Measurements from ENCODE around the gene VPS37C. TPM values are rescaled to one million over a fixed set of nuclear protein-coding genes. Genes with fewer than 3 reads are reported as not detected.

VPS37C gene
- total and polyA plus RNA-seq, 9 of the 15 experiments (the other 6 are each of a cell fraction or from before 2014, with no cell fraction given): 0.62 to 29.8 (median 11.5) TPM

GRCh38 chr11:61107888-61108287, 53.3 kb downstream of the VPS37C start:
- intact Hi-C loops (cut with micrococcal nuclease): no loop called here
- WGBS (ENCODE audit: insufficient coverage, low coverage, missing lambda C conversion rate): 20% methylated on average over 3 of the region's 3 CpGs
- no peak for FAIRE-seq
- Histone ChIP-seq H3K9me3 (replicated peaks; ENCODE audit: control insufficient read depth, insufficient read depth, low read depth, low read length) (no peaks in the 10 kb centered on the region), H3K27ac (ENCODE audit: extremely low read depth, low read depth, low read length) (no peak overlapping the region), H3K36me3 (ENCODE audit: control insufficient read depth, insufficient read depth, low read length) (no peaks in the 10 kb centered on the region), H4K20me1 (replicated peaks; ENCODE audit: control insufficient read depth, insufficient read depth, low read length) (peaks cover 5% of the 10 kb centered on the region), H3K4me2 (ENCODE audit: insufficient read depth, low read length) (no peak overlapping the region), H3K27me3 (ENCODE audit: control insufficient read depth in 2 of 2, insufficient read depth in 2 of 2, low read length in 2 of 2) (peaks cover 47 to 84% of the 10 kb centered on the region in 2 experiments), H3K4me3 (no peak overlapping the region), H3K9ac (ENCODE audit: insufficient read depth in 1 of 2, low read depth in 2 of 2, low read length in 2 of 2) (no peak overlapping the region), H2AFZ (ENCODE audit: low read depth, low read length) (no peak overlapping the region), H3K79me2 (ENCODE audit: control insufficient read depth, insufficient read depth, low read length) (no peaks in the 10 kb centered on the region), H3K4me1 (replicated peaks in 1 of 2; ENCODE audit: control insufficient read depth in 2 of 2, insufficient read depth in 2 of 2, low read length in 2 of 2) (peaks cover 0 to 4% of the 10 kb centered on the region in 2 experiments; a peak in 1 of 5 replicates), H3K9me1 (ENCODE audit: control insufficient read depth, insufficient read depth, low read length) (no peaks in the 10 kb centered on the region)
- CTCF ChIA-PET (ENCODE audit: low intra/inter-chr PET ratio): no interaction called here
- in situ Hi-C loops (cut with MboI): no loop called here
- no peak for DNase-seq (ENCODE audit: extremely low read depth in 1 of 4, low spot score in 3 of 4)
- BruUV-seq (replicated peaks): no TSS peak
- POLR2A ChIA-PET: interaction anchor here (0.6 kb wide), 1 partner anchor 224 kb away, joined by 3 read pairs; no protein-coding TSS in a partner anchor
- no peak for ATAC-seq
- TF ChIP-seq SRSF7 (optimal IDR thresholded peaks at IDR 0.05; ENCODE audit: low read depth, low read length): no peak
- TF ChIP-seq, protein P1, sequence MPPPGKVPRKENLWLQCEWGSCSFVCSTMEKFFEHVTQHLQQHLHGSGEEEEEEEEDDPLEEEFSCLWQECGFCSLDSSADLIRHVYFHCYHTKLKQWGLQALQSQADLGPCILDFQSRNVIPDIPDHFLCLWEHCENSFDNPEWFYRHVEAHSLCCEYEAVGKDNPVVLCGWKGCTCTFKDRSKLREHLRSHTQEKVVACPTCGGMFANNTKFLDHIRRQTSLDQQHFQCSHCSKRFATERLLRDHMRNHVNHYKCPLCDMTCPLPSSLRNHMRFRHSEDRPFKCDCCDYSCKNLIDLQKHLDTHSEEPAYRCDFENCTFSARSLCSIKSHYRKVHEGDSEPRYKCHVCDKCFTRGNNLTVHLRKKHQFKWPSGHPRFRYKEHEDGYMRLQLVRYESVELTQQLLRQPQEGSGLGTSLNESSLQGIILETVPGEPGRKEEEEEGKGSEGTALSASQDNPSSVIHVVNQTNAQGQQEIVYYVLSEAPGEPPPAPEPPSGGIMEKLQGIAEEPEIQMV (tag; conservative IDR thresholded peaks at IDR 0.05; ENCODE audit: low read depth): no peak
- 0 out of 2 replicates have a peak, but pooled peaks have one; percentile 57 for TF ChIP-seq PTBP1 (IDR thresholded peaks at IDR 0.05; ENCODE audit: low read depth, low read length)
- TF ChIP-seq, protein P2, sequence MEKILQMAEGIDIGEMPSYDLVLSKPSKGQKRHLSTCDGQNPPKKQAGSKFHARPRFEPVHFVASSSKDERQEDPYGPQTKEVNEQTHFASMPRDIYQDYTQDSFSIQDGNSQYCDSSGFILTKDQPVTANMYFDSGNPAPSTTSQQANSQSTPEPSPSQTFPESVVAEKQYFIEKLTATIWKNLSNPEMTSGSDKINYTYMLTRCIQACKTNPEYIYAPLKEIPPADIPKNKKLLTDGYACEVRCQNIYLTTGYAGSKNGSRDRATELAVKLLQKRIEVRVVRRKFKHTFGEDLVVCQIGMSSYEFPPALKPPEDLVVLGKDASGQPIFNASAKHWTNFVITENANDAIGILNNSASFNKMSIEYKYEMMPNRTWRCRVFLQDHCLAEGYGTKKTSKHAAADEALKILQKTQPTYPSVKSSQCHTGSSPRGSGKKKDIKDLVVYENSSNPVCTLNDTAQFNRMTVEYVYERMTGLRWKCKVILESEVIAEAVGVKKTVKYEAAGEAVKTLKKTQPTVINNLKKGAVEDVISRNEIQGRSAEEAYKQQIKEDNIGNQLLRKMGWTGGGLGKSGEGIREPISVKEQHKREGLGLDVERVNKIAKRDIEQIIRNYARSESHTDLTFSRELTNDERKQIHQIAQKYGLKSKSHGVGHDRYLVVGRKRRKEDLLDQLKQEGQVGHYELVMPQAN (IDR thresholded peaks at IDR 0.05; ENCODE audit: borderline replicate concordance): no peak
- TF ChIP-seq XRCC3 (IDR thresholded peaks at IDR 0.05): no peak
- TF ChIP-seq BCOR (IDR thresholded peaks at IDR 0.05): peak; percentile 83
- TF ChIP-seq NR2F6 (CRISPR knock-in tag; IDR thresholded peaks at IDR 0.05): no peak
- no peak for TF ChIP-seq CBX8 (IDR thresholded peaks at IDR 0.05; ENCODE audit: borderline replicate concordance, extremely low read depth, low read depth, low read length, poor library complexity, severe bottlenecking)
- peak; percentile 80 for TF ChIP-seq ZFP36 (IDR thresholded peaks at IDR 0.05; ENCODE audit: low read depth, low read length, partially characterized antibody)
- TF ChIP-seq NCOA1 (IDR thresholded peaks at IDR 0.05; ENCODE audit: low read depth): no peak
- TF ChIP-seq ELF2 (CRISPR knock-in tag; IDR thresholded peaks at IDR 0.05): no peak
- peak; percentile 67 for TF ChIP-seq RBM25 (IDR thresholded peaks at IDR 0.05; ENCODE audit: low read depth, low read length, severe bottlenecking)
- TF ChIP-seq RBM34 (IDR thresholded peaks at IDR 0.05; ENCODE audit: borderline replicate concordance, insufficient read depth, low read length): no peak
- TF ChIP-seq ZNF561 (CRISPR knock-in tag; conservative IDR thresholded peaks at IDR 0.05): no peak
- TF ChIP-seq PREB (CRISPR knock-in tag; IDR thresholded peaks at IDR 0.05): no peak
- TF ChIP-seq ZKSCAN3 (CRISPR knock-in tag; IDR thresholded peaks at IDR 0.05): no peak
- TF ChIP-seq SIX5 (IDR thresholded peaks at IDR 0.05; ENCODE audit: borderline replicate concordance in 1 of 2, insufficient read depth in 1 of 2, low read depth in 1 of 2, low read length in 2 of 2): no peak
